ENCODE results near the gene ZNF467.

ZNF467 gene

GRCh38 chr7:149817301-149817771, 43.9 kb upstream of the ZNF467 start:
- WGBS (ENCODE audit: insufficient coverage, insufficient read length): no CpG with 5 or more reads among the region's 8 CpGs
- no peaks in the 10 kb centered on the region for H3K27me3 ChIP-seq (ENCODE audit: control insufficient read depth, insufficient read depth, low read length)
- H3K4me1 ChIP-seq (ENCODE audit: control insufficient read depth, insufficient read depth, low read length): peaks cover 8% of the 10 kb centered on the region

GRCh38 chr7:149816794-149817193, 43.4 kb upstream of the ZNF467 start:
- Histone ChIP-seq H3K4me3 (ENCODE audit: low read length) (no peak overlapping the region), H3K27ac (ENCODE audit: low read length) (no peak overlapping the region), H3K36me3 (ENCODE audit: control insufficient read depth, insufficient read depth, low read length) (no peaks in the 10 kb centered on the region), H3K4me1 (ENCODE audit: control insufficient read depth, insufficient read depth, low read length) (peaks cover 8% of the 10 kb centered on the region), H3K9me3 (ENCODE audit: control insufficient read depth, insufficient read depth, low read length) (no peaks in the 10 kb centered on the region), H3K27me3 (ENCODE audit: control insufficient read depth, insufficient read depth, low read length) (no peaks in the 10 kb centered on the region)
- DNase-seq (ENCODE audit: low read depth, low spot score): no peak
- WGBS (ENCODE audit: insufficient coverage, insufficient read length): no CpG with 5 or more reads among the region's 4 CpGs

More at GRCh38 chr7:149817301-149817771, 43.9 kb upstream of the ZNF467 start:
- H3K27ac ChIP-seq (ENCODE audit: low read length): no peak overlapping the region
- H3K36me3 ChIP-seq (ENCODE audit: control insufficient read depth, insufficient read depth, low read length): no peaks in the 10 kb centered on the region
- H3K9me3 ChIP-seq (ENCODE audit: control insufficient read depth, insufficient read depth, low read length): no peaks in the 10 kb centered on the region
- no peak overlapping the region for H3K4me3 ChIP-seq (ENCODE audit: low read length)
- no peak for DNase-seq (ENCODE audit: low read depth, low spot score)

DNA sequence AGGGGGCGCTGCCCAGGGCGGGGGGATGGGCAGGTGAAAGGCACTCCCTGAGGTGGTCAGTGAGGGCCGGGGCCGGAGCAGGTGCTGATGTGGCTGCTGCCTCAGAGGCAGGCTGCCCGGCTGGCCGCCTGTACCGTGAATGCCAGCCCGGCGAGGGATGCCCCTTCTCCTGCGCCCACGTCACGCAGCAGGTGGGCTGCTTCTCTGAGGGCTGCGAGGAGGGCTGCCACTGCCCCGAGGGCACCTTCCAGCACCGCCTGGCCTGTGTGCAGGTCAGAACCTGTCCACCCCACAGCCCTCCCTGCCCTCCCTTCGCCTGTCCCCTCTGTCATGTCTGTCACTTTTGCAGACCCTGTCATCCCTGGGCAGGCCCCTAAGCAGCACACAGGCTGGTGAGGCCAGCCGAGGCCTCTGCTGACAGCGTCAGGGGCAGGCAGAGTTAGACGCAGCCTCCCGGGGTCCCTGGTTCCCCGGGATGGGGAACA, 42.9 kb upstream of the ZNF467 start:
- Histone ChIP-seq H3K36me3 (ENCODE audit: control insufficient read depth, insufficient read depth, low read length) (no peaks in the 10 kb centered on the region), H3K4me3 (ENCODE audit: low read length) (no peak overlapping the region), H3K27me3 (ENCODE audit: control insufficient read depth, insufficient read depth, low read length) (no peaks in the 10 kb centered on the region), H3K9me3 (ENCODE audit: control insufficient read depth, insufficient read depth, low read length) (no peaks in the 10 kb centered on the region), H3K4me1 (ENCODE audit: control insufficient read depth, insufficient read depth, low read length) (peaks cover 8% of the 10 kb centered on the region), H3K27ac (ENCODE audit: low read length) (no peak overlapping the region)
- no peak for DNase-seq (ENCODE audit: low read depth, low spot score)
- no CpG with 5 or more reads among the region's 21 CpGs for WGBS (ENCODE audit: insufficient coverage, insufficient read length)

- peaks cover 8% of the 10 kb centered on the region for H3K4me1 ChIP-seq (ENCODE audit: control insufficient read depth, insufficient read depth, low read length)
- no CpG with 5 or more reads among the region's 16 CpGs for WGBS (ENCODE audit: insufficient coverage, insufficient read length)
- no peaks in the 10 kb centered on the region for H3K9me3 ChIP-seq (ENCODE audit: control insufficient read depth, insufficient read depth, low read length)
- no peak for DNase-seq (ENCODE audit: low read depth, low spot score)
- H3K4me3 ChIP-seq (ENCODE audit: low read length): no peak overlapping the region
- H3K27ac ChIP-seq (ENCODE audit: low read length): no peak overlapping the region
- H3K27me3 ChIP-seq (ENCODE audit: control insufficient read depth, insufficient read depth, low read length): no peaks in the 10 kb centered on the region
- H3K36me3 ChIP-seq (ENCODE audit: control insufficient read depth, insufficient read depth, low read length): no peaks in the 10 kb centered on the region
Observed at GRCh38 chr7:149815661-149816266, 42.4 kb upstream of the ZNF467 start.

DNA sequence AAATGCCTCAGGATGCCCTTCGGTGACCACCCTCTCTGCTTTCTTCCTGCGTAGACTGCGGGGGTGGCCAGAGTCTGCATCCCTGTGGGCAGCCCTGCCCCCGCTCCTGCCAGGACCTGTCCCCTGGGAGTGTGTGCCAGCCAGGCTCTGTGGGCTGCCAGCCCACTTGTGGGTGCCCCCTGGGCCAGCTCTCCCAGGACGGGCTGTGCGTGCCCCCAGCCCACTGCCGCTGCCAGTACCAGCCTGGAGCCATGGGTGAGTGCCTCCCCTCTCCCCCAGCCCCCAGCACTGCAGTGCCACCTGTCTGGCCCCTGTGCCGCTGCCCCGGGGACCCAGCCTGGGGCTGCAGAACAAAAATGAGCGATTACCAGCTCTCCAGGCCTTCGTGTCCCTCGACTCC, 41.7 kb upstream of the ZNF467 start:
- Histone ChIP-seq H3K9me3 (ENCODE audit: control insufficient read depth, insufficient read depth, low read length) (no peaks in the 10 kb centered on the region), H3K36me3 (ENCODE audit: control insufficient read depth, insufficient read depth, low read length) (no peaks in the 10 kb centered on the region), H3K27ac (ENCODE audit: low read length) (no peak overlapping the region), H3K27me3 (ENCODE audit: control insufficient read depth, insufficient read depth, low read length) (no peaks in the 10 kb centered on the region), H3K4me3 (ENCODE audit: low read length) (no peak overlapping the region; the same call in 1 of the 2 replicates), H3K4me1 (ENCODE audit: control insufficient read depth, insufficient read depth, low read length) (peaks cover 8% of the 10 kb centered on the region)
- no peak for DNase-seq (ENCODE audit: low read depth, low spot score)
- WGBS (ENCODE audit: insufficient coverage, insufficient read length): no CpG with 5 or more reads among the region's 12 CpGs

DNA sequence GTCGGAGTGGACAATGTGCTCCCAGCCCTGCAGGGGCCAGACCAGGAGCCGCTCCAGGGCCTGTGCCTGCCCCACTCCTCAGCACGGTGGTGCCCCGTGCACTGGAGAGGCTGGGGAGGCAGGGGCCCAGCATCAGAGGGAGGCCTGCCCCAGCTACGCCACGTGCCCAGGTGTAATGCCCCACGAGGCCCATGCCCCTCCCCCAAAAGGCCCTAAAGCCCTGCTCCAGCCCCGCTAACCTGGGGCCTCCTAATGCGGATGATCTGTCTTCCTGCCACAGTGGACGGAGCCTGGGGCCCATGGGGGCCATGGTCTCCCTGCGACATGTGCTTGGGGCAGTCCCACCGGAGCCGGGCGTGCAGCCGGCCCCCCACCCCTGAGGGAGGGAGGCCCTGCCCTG, 41.1 kb upstream of the ZNF467 start:
- no peak overlapping the region for H3K4me3 ChIP-seq (ENCODE audit: low read length)
- no peaks in the 10 kb centered on the region for H3K9me3 ChIP-seq (ENCODE audit: control insufficient read depth, insufficient read depth, low read length)
- no peaks in the 10 kb centered on the region for H3K27me3 ChIP-seq (ENCODE audit: control insufficient read depth, insufficient read depth, low read length)
- WGBS (ENCODE audit: insufficient coverage, insufficient read length): no CpG with 5 or more reads among the region's 15 CpGs
- DNase-seq (ENCODE audit: low read depth, low spot score): no peak
- H3K36me3 ChIP-seq (ENCODE audit: control insufficient read depth, insufficient read depth, low read length): no peaks in the 10 kb centered on the region
- peaks cover 8% of the 10 kb centered on the region for H3K4me1 ChIP-seq (ENCODE audit: control insufficient read depth, insufficient read depth, low read length)
- H3K27ac ChIP-seq (ENCODE audit: low read length): no peak overlapping the region

DNA sequence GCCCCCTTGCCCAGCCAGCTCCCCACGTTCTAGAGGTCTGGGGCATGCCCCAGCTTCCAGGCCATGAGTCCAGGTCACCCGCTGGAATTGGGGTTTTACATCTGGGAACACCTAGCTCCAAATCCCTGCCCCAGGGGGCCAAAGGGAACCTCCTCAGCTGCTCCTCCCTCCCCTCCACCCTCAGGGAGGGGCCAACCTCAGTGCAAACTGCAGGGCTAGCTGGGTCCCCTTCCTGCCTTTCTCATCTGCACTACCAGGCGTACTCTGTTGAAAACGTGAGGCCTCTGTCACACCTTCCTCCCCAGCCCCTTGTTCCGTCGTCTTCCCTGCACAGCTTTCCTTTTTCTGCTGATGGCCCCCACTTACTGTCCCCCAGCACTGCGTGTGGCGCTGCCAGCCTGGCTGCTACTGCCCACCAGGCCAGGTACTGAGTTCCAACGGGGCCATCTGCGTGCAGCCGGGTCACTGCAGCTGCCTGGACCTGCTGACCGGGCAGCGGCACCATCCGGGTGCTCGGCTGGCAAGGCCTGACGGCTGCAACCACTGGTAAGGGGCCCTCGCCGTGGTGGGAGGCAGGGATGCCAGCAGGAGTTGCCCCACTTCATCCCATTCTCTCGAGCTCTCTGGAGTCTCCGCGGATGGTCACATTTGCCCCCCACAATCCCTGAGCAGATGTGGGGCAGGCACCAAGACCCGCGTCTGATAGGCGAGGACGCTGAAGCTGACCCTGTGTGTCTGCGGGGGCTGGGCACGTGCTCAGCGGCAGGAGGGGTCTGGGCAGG, 40.1 kb upstream of the ZNF467 start:
- no peak overlapping the region for H3K27ac ChIP-seq (ENCODE audit: low read length)
- no peaks in the 10 kb centered on the region for H3K36me3 ChIP-seq (ENCODE audit: control insufficient read depth, insufficient read depth, low read length)
- no CpG with 5 or more reads among the region's 28 CpGs for WGBS (ENCODE audit: insufficient coverage, insufficient read length)
- no peak overlapping the region for H3K4me3 ChIP-seq (ENCODE audit: low read length)
- H3K9me3 ChIP-seq (ENCODE audit: control insufficient read depth, insufficient read depth, low read length): no peaks in the 10 kb centered on the region
- DNase-seq (ENCODE audit: low read depth, low spot score): no peak
- H3K4me1 ChIP-seq (ENCODE audit: control insufficient read depth, insufficient read depth, low read length): peaks cover 8% of the 10 kb centered on the region
- no peaks in the 10 kb centered on the region for H3K27me3 ChIP-seq (ENCODE audit: control insufficient read depth, insufficient read depth, low read length)

GRCh38 chr7:149811831-149812490, 38.6 kb upstream of the ZNF467 start:
- no peak for DNase-seq (ENCODE audit: low read depth, low spot score)

GRCh38 chr7:149811221-149811620, 37.8 kb upstream of the ZNF467 start:
- no peaks in the 10 kb centered on the region for H3K9me3 ChIP-seq (ENCODE audit: control insufficient read depth, insufficient read depth, low read length)
- no peak for DNase-seq (ENCODE audit: low read depth, low spot score)
- WGBS (ENCODE audit: insufficient coverage, insufficient read length): no CpG with 5 or more reads among the region's 3 CpGs
- H3K4me1 ChIP-seq (ENCODE audit: control insufficient read depth, insufficient read depth, low read length): peaks cover 8% of the 10 kb centered on the region
- no peaks in the 10 kb centered on the region for H3K27me3 ChIP-seq (ENCODE audit: control insufficient read depth, insufficient read depth, low read length)
- no peak overlapping the region for H3K27ac ChIP-seq (ENCODE audit: low read length)
- H3K36me3 ChIP-seq (ENCODE audit: control insufficient read depth, insufficient read depth, low read length): no peaks in the 10 kb centered on the region
- H3K4me3 ChIP-seq (ENCODE audit: low read length): no peak overlapping the region

More at GRCh38 chr7:149811831-149812490, 38.6 kb upstream of the ZNF467 start:
- Histone ChIP-seq H3K4me1 (ENCODE audit: control insufficient read depth, insufficient read depth, low read length) (peaks cover 8% of the 10 kb centered on the region), H3K9me3 (ENCODE audit: control insufficient read depth, insufficient read depth, low read length) (no peaks in the 10 kb centered on the region), H3K27ac (ENCODE audit: low read length) (no peak overlapping the region), H3K36me3 (ENCODE audit: control insufficient read depth, insufficient read depth, low read length) (no peaks in the 10 kb centered on the region), H3K27me3 (ENCODE audit: control insufficient read depth, insufficient read depth, low read length) (no peaks in the 10 kb centered on the region), H3K4me3 (ENCODE audit: low read length) (no peak overlapping the region)
- no CpG with 5 or more reads among the region's 16 CpGs for WGBS (ENCODE audit: insufficient coverage, insufficient read length)

DNA sequence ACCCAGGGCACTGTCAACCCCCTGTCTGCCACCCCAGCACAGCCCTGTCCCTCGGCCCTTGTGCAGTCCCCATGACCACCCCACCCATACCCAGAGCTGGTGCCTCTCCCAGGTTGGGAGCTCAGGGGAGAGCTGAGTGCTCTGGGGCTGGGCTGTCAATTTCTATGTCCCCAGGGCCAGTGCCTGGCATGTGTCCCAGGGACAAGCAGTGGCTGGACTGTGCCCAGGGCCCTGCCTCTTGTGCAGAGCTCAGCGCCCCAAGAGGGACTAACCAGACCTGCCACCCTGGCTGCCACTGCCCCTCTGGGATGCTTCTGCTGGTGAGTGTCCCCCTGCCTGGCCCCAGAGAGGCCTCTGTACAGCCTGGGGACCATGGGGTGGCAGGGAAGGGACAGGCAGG, 35.8 kb upstream of the ZNF467 start:
- no CpG with 5 or more reads among the region's 2 CpGs for WGBS (ENCODE audit: insufficient coverage, insufficient read length)
- Histone ChIP-seq H3K27ac (ENCODE audit: low read length) (no peak overlapping the region), H3K27me3 (ENCODE audit: control insufficient read depth, insufficient read depth, low read length) (no peaks in the 10 kb centered on the region)

More for the DNA sequence above, 35.8 kb upstream of the ZNF467 start:
- Histone ChIP-seq H3K9me3 (ENCODE audit: control insufficient read depth, insufficient read depth, low read length) (no peaks in the 10 kb centered on the region), H3K4me3 (ENCODE audit: low read length) (no peak overlapping the region), H3K36me3 (ENCODE audit: control insufficient read depth, insufficient read depth, low read length) (no peaks in the 10 kb centered on the region), H3K4me1 (ENCODE audit: control insufficient read depth, insufficient read depth, low read length) (no peaks in the 10 kb centered on the region; the same call in 1 of the 2 replicates)
- no peak for DNase-seq (ENCODE audit: low read depth, low spot score)

Measured in iPS DF 6.9 (cell line).